LoVo (cell line): ENCODE data around the gene NDUFS2.

Experiments
- DNase-seq: peaks from one replicate; pipeline ENCODE4 v3.0.0-alpha.2; 2016; ENCODE audit warnings: low spot score

Gene NDUFS2

DNA sequence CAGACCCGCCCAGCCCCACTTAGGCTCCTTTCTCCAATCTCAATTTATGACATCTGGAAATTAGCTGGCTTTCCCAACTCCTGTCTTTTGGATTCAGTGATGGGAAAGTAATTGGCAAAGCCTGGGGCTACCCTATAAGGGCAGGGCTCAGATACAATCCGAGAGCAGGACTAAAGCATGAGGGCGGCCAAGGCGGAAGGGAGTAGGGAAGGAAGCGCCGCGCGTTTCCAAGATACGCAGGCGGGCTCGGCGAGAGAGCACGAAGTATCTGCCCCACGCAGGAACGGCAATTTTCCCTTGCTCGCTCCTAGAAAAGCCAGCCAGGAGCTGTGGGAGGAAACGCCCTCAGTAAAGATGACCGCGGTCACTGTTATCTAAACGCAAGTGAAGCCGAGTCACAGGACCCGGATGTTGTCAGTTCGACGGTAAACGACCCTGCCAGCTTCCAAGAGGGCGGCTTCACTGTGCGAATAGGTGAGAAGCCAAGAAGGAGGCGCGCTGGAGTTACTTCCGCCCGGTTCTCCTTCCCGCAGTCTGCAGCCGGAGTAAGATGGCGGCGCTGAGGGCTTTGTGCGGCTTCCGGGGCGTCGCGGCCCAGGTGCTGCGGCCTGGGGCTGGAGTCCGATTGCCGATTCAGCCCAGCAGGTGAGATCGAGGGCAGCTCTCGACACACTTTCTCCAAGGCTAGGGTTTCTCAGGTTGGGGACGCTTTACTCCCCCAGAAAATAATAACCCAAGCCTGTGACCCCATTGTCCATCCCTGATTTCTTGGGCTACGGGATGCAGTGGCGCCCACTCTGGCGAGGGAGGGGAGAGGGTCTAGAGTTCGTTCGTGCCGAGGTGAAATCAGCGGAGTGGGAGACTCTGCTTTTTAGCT lies at the start of gene NDUFS2:
Gene NDUFS2 (plus strand): TSS at position 532 of the 877 bp plus-strand sequence. CDS start 19 bp downstream, at position 551.
- peak; percentile 99 for DNase-seq

- no peak for DNase-seq
These were observed 49.0 kb upstream of the NDUFS2 start for GRCh38 chr1:161153176-161153575.

- DNase-seq = peak; percentile 90
These were observed 48.4 kb upstream of the NDUFS2 start, which contains the start of gene UFC1 for GRCh38 chr1:161153682-161154337. TSS of gene UFC1 (plus strand) at chr1:161153978. CDS start at chr1:161153998, 20 bp downstream.

DNA sequence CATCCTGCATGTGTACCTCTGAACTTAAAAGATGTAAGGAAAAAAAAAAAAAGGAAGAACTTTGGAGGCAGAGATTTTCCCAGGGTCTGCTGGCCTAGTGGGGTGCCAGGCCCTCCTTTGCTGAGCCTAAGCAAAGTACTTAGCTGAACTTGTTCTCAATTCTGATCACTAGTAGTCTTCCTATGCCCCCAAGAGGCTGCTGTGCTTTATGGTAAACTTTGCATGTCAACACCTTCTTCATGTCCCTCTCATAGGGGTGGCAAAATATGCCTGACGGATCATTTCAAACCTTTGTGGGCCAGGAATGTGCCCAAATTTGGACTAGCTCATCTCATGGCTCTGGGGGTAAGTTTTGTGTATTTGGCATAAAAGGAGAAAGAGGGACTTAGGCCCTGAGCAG lies 44.3 kb upstream of the NDUFS2 start:
- no peak for DNase-seq

DNA sequence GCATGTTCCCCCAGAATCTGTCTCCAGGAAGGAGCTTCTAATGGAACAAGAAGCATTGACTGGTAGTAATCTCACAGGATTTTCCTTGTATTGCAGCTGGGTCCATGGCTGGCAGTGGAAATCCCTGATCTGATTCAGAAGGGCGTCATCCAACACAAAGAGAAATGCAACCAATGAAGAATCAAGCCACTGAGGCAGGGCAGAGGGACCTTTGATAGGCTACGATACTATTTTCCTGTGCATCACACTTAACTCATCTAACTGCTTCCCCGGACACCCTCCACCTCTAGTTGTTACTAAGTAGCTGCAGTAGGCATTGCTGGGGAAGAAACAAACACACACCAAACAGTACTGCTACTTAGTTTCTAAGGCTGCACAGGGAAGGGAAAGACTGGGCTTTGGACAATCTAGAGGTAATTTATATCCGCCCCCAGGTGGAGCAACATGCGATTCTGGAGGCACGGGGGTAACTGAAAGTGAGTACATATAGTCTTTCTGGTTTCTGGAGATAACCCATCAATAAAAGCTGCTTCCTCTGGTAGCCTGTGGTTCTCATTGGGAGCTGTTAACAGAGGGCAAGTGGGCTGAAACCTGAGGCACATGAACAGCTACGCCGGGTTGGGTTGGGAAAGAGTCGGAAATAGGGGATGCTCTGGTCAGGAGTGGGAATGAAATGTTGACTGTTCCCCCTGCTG lies 43.7 kb upstream of the NDUFS2 start:
- no peak for DNase-seq

DNA sequence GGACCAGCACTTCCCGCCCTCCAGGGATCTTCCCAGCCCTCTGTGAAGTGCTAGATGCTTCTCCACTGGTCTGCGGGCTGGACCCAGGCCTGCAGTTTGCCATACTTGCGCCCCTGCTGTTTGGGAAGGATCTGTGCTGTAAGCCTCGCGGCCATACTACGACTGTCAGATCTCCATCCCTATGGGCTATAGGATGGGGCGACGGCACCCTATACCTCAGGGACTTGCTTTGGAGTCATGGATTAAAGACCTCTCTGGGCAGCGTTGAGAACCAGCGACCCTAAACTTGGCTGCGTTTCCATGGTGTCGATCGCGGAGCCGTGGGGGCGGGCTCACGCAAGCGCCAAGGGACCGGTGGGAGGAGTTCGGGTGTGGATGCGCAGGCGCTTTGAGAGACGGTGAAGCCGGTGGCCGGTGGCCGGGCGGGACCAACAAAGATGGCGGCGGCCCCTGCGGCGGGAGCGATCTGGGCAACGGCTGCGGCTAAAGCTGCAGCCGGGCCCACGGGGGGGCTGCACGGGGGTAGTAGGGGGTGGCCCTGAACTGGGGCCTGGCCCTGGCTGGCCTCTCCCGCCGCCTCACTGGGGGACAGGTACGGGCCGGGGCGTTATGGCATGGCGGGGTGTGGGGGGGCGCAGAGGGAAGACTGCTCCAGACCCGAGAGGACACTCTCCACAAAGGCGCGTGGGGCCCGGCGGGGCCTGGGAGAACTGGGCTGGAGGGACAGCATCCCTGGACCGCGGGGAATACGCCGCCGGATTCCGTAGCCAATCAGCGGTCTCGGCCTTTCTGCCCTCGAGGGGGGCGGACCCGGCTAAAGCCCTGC lies 42.9 kb upstream of the NDUFS2 start, which contains the start of gene USP21:
Gene USP21 (plus strand): TSS at position 414 of the 826 bp plus-strand sequence. CDS start 1,141 bp downstream, outside the sequence.
- peak; percentile 91 for DNase-seq

GRCh38 chr1:161159913-161160243 lies 42.3 kb upstream of the NDUFS2 start:
- no peak for DNase-seq

- no peak for DNase-seq
These were observed 41.5 kb upstream of the NDUFS2 start for GRCh38 chr1:161160671-161161145.

GRCh38 chr1:161161652-161162051 lies 40.5 kb upstream of the NDUFS2 start:
- no peak for DNase-seq

GRCh38 chr1:161162052-161162451 lies 40.1 kb upstream of the NDUFS2 start:
- no peak for DNase-seq

- DNase-seq = no peak
These were observed 39.4 kb upstream of the NDUFS2 start for GRCh38 chr1:161162806-161163205.

DNA sequence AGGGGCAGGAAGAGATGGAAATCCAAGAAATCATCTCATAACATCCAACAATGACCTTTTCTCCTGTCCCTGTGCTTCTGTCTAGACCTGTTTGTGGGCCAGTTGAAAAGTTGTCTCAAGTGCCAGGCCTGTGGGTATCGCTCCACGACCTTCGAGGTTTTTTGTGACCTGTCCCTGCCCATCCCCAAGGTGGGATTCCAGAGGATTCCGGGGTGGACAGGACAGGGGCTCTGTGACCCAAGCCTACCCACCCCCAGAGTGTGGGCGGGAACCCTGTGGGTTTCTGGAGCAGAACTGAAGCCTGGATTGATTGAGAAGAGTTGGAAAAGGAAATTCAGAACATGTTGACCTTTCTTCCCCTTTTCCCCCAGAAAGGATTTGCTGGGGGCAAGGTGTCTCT lies 38.4 kb upstream of the NDUFS2 start:
- DNase-seq = no peak

GRCh38 chr1:161164901-161165610 lies 37.1 kb upstream of the NDUFS2 start:
- DNase-seq = no peak

DNA sequence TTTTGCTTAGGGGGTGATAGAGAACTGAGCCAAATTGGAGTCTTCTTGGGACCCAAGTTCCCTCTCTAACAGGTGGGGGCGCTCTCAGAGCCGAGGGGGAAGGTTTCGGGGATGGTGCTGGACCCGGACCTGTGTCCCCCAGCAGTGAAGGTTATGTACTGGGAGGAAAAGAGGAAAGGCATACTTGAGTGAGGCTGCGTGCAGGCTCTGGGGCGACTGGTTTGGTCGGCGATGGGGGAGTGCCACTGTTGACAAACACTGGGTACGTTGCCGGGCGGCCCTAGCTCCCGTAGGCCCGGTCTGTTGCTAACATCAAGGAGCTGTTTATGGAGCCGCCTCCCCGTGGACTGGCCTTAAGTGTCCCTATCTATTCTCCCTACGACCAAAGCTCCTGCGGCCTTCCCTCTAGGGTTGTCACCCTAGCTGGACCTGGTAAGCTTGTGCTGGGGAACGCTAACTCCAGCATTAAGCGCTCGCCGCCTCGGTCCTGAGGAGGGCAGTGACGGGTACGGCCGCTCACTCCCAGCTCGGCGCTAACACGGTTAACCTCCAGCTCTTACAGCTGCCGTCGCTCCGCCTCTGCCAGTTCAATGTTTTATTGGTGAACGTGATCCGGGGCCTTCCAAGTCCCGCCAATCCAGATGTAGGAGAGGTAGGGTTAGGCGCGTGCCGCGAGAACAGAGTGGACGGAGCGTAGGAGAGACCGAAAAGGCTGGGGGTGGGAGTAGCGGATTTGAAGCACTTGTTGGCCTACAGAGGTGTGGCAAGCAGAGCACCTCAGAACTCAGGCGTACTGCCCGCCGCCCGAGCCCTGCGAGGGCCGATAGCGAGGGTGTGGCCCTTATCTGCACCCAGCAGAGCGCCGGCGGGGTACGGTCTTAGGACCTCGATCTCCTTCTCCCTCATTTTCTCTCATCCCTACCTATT lies 36.2 kb upstream of the NDUFS2 start, which contains the start of gene PPOX:
Gene PPOX (plus strand): TSS at position 685 of the 927 bp plus-strand sequence. CDS start 422 bp downstream, outside the sequence.
- DNase-seq = peak; percentile 96

- DNase-seq = peak; percentile 17
These were observed 35.3 kb upstream of the NDUFS2 start for GRCh38 chr1:161166669-161167548.

DNA sequence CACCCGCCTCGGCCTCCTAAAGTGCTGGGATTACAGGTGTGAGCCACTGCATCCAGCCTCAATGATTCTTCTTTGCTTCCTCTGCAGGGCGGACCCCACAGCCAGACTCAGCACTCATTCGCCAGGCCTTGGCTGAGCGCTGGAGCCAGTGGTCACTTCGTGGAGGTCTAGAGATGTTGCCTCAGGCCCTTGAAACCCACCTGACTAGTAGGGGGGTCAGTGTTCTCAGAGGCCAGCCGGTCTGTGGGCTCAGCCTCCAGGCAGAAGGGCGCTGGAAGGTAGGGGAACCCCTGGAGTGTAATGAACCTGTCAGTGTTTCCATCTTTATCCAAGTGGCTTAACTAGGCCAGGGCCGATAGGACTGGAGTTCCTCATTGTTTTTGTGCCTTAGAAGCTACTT lies 33.3 kb upstream of the NDUFS2 start:
- DNase-seq = no peak

DNA sequence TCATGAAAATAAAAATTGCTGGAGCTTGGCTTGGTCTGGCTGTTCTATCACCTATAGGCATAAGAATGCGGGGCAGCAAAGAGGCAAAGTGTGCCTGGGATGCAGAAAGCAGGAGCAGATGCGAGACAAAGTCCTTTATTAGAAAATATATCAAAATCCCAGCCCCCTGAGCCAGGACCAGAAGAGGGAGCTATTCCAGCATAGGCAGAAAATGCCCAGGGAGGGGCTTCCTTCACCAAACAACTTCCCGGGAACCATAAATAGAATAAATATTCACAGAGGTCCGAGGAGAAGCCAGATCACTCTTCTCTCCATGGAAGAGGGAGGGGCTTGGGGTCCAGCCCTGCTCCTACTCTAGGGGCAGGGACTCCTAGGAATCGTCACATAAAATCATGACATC lies 31.0 kb upstream of the NDUFS2 start:
- no peak for DNase-seq

- DNase-seq = no peak
These were observed 30.5 kb upstream of the NDUFS2 start for GRCh38 chr1:161171696-161172095.

DNA sequence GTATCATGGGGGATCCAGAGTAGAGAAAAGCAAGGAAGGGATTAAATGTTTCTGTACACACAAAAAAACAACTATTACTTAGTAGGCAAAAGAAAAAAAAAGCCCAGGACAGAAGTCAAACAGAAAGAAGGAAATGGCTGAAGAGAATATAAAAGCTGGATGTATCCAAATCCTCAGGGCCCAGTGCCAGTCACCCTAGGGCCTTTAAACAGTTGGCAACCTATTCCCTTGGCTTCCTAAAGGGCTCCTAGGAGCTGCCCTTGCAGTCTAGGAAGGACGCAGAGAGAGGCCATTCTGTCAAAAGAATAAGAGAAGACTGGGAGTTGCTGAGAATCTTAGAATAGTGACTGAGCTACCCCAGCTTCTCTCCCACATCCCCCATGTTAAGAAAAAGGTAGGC lies 29.8 kb upstream of the NDUFS2 start:
- DNase-seq = no peak
